Fibroblast of lung (primary cell): ENCODE results near the gene CSTA. TPM values are rescaled to one million over a fixed set of nuclear protein-coding genes. Genes with fewer than 3 reads are reported as not detected.

Source experiments
- DNase-seq, 2 donors: peaks; one replicate each; pipeline versions ENCODE4 v3.0.0 to v3.0.0-alpha.2; 2010; ENCODE audit warnings: low read depth in 2 of 2
- H2AFZ ChIP-seq: 2 replicates; pipeline ENCODE4 v1.5.1; 2012; ENCODE audit warnings: low read length, control low read depth, inconsistent platforms
- H3K27ac ChIP-seq: 2 replicates; pipeline ENCODE4 v1.5.1; 2011; ENCODE audit warnings: low read length, control low read depth; ENCODE audit not compliant: insufficient read depth
- H3K27me3 ChIP-seq: 2 replicates; pipeline ENCODE4 v1.5.1; 2011; ENCODE audit warnings: mild to moderate bottlenecking, low read length; ENCODE audit not compliant: control insufficient read depth, insufficient read depth
- H3K36me3 ChIP-seq: 2 replicates; pipeline ENCODE4 v1.5.1; 2011; ENCODE audit warnings: low read length; ENCODE audit not compliant: control insufficient read depth, insufficient read depth
- H3K4me1 ChIP-seq: 2 replicates; pipeline ENCODE4 v1.5.1; 2011; ENCODE audit warnings: low read length; ENCODE audit not compliant: control insufficient read depth, insufficient read depth; ENCODE audit errors: extremely low read depth
- H3K4me2 ChIP-seq: 2 replicates; pipeline ENCODE4 v1.5.1; 2011; ENCODE audit warnings: low read length, control low read depth; ENCODE audit not compliant: insufficient read depth; ENCODE audit errors: extremely low read depth
- H3K4me3 ChIP-seq, 4 experiments: fragments of 200-600 bp in 1 of 4; sonication (generic) in 1 of 4; replicated peaks in 1 of 4; 2 replicates each; pipeline ENCODE4 v1.5.1; 2011 to 2016; ENCODE audit warnings: low read length in 4 of 4, low read depth in 3 of 4, mild to moderate bottlenecking in 3 of 4, control low read depth in 2 of 4, inconsistent platforms in 1 of 4, mixed read lengths in 1 of 4; ENCODE audit not compliant: insufficient read depth in 1 of 4; ENCODE audit errors: control extremely low read depth in 1 of 4
- H3K79me2 ChIP-seq: 2 replicates; pipeline ENCODE4 v1.5.1; 2012; ENCODE audit warnings: mild to moderate bottlenecking, low read length, inconsistent platforms; ENCODE audit not compliant: control insufficient read depth, insufficient read depth
- H3K9ac ChIP-seq: 2 replicates; pipeline ENCODE4 v1.5.1; 2011; ENCODE audit warnings: mild to moderate bottlenecking, low read length, control low read depth; ENCODE audit not compliant: insufficient read depth
- H3K9me3 ChIP-seq: 2 replicates; pipeline ENCODE4 v1.5.1; 2012; ENCODE audit warnings: low read depth, low read length; ENCODE audit not compliant: control insufficient read depth, insufficient read depth
- H4K20me1 ChIP-seq: 2 replicates; pipeline ENCODE4 v1.5.1; 2011; ENCODE audit warnings: low read length; ENCODE audit not compliant: control insufficient read depth, insufficient read depth; ENCODE audit errors: extremely low read depth
- EZH2 ChIP-seq: IDR thresholded peaks from 2 replicates; pipeline ENCODE4 v1.5.1; 2012; ENCODE audit warnings: low read length, control low read depth, mild to moderate bottlenecking; ENCODE audit errors: missing control alignments
- polyA minus RNA-seq: library from RNA; depleted of rRNA, polyadenylated mRNA; stranded (reverse); fragments of >200 nt; gene quantifications from 2 replicates; pipeline ENCODE4 v1.2.3, GENCODE V29; 2011; ENCODE audit warnings: low replicate concordance
- polyA plus RNA-seq, 2 donors: library from polyadenylated mRNA; depleted of rRNA in 1 of 2; stranded (reverse) in 1 of 2; unstranded in 1 of 2; fragments of >200 nt; gene quantifications; 2 replicates each; pipeline ENCODE4 v1.2.1, GENCODE V29; 2011 to 2012; ENCODE audit warnings: missing spikeins in 1 of 2
- total RNA-seq: library from RNA; depleted of rRNA; stranded (reverse); fragments of >200 nt; gene quantifications from 2 replicates; pipeline ENCODE4 v1.2.1, GENCODE V29; 2014
- TF ChIP-seq, protein P1 (sequence below), 2 donors: IDR thresholded peaks in 1 of 2; conservative IDR thresholded peaks in 1 of 2; 1 replicate in 1 of 2; 2 replicates in 1 of 2; pipeline ENCODE4 v1.5.1; 2011 to 2012; ENCODE audit warnings: low read length in 2 of 2, control low read depth in 1 of 2, inconsistent platforms in 1 of 2, low read depth in 1 of 2, mild to moderate bottlenecking in 1 of 2

Gene CSTA, protein sequence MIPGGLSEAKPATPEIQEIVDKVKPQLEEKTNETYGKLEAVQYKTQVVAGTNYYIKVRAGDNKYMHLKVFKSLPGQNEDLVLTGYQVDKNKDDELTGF
- total RNA-seq: 7.9 and 16.2 TPM in 2 replicates
- polyA plus RNA-seq: 0.61 and 1.1 TPM in 2 replicates
- 0.70 and 1.9 TPM in 2 replicates for polyA plus RNA-seq (2012)
- not detected in 2 replicates for polyA minus RNA-seq

DNA sequence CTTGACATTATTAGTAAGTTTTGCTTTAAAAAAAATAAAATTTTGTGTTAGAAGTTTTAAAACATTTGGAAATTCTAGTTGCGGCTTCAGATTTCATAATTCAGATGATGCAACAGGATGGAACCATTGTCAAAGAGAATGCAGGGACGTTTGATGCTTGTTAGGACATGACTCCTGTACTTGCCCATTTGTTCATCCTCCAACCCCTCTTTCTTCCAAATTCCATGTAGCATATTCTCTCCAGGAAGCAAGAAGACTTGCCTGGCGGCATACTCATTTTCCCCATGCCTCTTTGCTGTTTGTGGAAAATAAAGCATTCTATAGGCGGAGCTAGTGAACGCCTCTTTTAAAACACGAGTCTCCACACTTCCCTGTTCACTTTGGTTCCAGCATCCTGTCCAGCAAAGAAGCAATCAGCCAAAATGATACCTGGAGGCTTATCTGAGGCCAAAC lies at the start of gene CSTA:
Gene CSTA, plus strand, starts transcription at position 378 of the 453 bp plus-strand sequence. Its CDS starts 45 bp downstream, at position 423.
- no peaks in the 10 kb centered on the region for H3K4me1 ChIP-seq
- no peaks in the 10 kb centered on the region for H3K79me2 ChIP-seq
- no peaks in the 10 kb centered on the region for H3K27me3 ChIP-seq
- no peak within 1 kb of the TSS for H2AFZ ChIP-seq
- no peak for TF ChIP-seq EZH2
- TF ChIP-seq, protein P1, sequence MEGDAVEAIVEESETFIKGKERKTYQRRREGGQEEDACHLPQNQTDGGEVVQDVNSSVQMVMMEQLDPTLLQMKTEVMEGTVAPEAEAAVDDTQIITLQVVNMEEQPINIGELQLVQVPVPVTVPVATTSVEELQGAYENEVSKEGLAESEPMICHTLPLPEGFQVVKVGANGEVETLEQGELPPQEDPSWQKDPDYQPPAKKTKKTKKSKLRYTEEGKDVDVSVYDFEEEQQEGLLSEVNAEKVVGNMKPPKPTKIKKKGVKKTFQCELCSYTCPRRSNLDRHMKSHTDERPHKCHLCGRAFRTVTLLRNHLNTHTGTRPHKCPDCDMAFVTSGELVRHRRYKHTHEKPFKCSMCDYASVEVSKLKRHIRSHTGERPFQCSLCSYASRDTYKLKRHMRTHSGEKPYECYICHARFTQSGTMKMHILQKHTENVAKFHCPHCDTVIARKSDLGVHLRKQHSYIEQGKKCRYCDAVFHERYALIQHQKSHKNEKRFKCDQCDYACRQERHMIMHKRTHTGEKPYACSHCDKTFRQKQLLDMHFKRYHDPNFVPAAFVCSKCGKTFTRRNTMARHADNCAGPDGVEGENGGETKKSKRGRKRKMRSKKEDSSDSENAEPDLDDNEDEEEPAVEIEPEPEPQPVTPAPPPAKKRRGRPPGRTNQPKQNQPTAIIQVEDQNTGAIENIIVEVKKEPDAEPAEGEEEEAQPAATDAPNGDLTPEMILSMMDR (conservative IDR thresholded peaks at IDR 0.05 in 1 of 2, IDR thresholded peaks at IDR 0.05 in 1 of 2; ENCODE audit: low read depth in 1 of 2, low read length in 2 of 2): no peak
- H3K4me3 ChIP-seq: peak within 1 kb of the TSS in 1 of 4 experiments; percentile 4
- no peaks in the 10 kb centered on the region for H3K9me3 ChIP-seq
- peak in 1 of 2 donors; percentile 36 for DNase-seq
- no peak within 1 kb of the TSS for H3K27ac ChIP-seq
- no peaks in the 10 kb centered on the region for H3K36me3 ChIP-seq
- H3K4me2 ChIP-seq: no peak within 1 kb of the TSS
- no peaks in the 10 kb centered on the region for H4K20me1 ChIP-seq
- H3K9ac ChIP-seq: no peak within 1 kb of the TSS

DNA sequence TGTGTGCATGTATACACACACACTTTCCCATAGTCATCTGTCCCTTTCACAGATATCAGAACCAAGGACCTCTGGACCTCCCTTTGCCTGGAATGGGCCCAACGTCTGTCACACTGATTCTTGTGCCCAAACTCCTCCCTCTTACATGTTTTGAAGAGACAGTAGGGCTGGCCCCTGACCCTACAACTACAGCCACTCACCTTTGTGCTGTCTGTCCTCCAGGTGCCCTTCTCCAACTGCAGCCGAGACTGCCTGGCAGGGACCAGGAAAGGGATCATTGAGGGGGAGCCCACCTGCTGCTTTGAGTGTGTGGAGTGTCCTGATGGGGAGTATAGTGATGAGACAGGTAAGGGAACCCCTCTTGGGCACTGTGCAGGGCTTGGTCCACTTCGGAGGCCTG lies 43.2 kb upstream of the CSTA start:
- Histone ChIP-seq H3K4me3 (no peak overlapping the region), H3K27me3 (peaks cover 7% of the 10 kb centered on the region), H3K36me3 (no peaks in the 10 kb centered on the region), H3K9me3 (no peaks in the 10 kb centered on the region), H3K9ac (no peak overlapping the region), H3K27ac (no peak overlapping the region), H4K20me1 (no peaks in the 10 kb centered on the region), H2AFZ (no peak overlapping the region), H3K79me2 (no peaks in the 10 kb centered on the region), H3K4me1 (no peaks in the 10 kb centered on the region), H3K4me2 (no peak overlapping the region)
- TF ChIP-seq, protein P1 (conservative IDR thresholded peaks at IDR 0.05 in 1 of 2, IDR thresholded peaks at IDR 0.05 in 1 of 2; ENCODE audit: low read depth in 1 of 2, low read length in 2 of 2): no peak
- no peak for TF ChIP-seq EZH2
- DNase-seq: no peak

DNA sequence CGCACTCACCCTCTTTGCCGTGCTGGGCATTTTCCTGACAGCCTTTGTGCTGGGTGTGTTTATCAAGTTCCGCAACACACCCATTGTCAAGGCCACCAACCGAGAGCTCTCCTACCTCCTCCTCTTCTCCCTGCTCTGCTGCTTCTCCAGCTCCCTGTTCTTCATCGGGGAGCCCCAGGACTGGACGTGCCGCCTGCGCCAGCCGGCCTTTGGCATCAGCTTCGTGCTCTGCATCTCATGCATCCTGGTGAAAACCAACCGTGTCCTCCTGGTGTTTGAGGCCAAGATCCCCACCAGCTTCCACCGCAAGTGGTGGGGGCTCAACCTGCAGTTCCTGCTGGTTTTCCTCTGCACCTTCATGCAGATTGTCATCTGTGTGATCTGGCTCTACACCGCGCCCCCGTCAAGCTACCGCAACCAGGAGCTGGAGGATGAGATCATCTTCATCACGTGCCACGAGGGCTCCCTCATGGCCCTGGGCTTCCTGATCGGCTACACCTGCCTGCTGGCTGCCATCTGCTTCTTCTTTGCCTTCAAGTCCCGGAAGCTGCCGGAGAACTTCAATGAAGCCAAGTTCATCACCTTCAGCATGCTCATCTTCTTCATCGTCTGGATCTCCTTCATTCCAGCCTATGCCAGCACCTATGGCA lies 41.1 kb upstream of the CSTA start:
- no peak for TF ChIP-seq EZH2
- TF ChIP-seq, protein P1 (conservative IDR thresholded peaks at IDR 0.05 in 1 of 2, IDR thresholded peaks at IDR 0.05 in 1 of 2; ENCODE audit: low read depth in 1 of 2, low read length in 2 of 2): no peak
- no peaks in the 10 kb centered on the region for H3K9me3 ChIP-seq
- no peak overlapping the region for H2AFZ ChIP-seq
- H3K4me1 ChIP-seq: no peaks in the 10 kb centered on the region
- H3K79me2 ChIP-seq: no peaks in the 10 kb centered on the region
- H3K4me2 ChIP-seq: no peak overlapping the region
- no peak for DNase-seq
- H3K27ac ChIP-seq: no peak overlapping the region
- peaks cover 2% of the 10 kb centered on the region for H3K27me3 ChIP-seq
- H3K36me3 ChIP-seq: no peaks in the 10 kb centered on the region
- H3K4me3 ChIP-seq: no peak overlapping the region
- H4K20me1 ChIP-seq: no peaks in the 10 kb centered on the region
- no peak overlapping the region for H3K9ac ChIP-seq
